Measurements from ENCODE around the gene UBE4B. TPM values are rescaled to one million over a fixed set of nuclear protein-coding genes. Genes with fewer than 3 reads are reported as not detected.

The UBE4B gene
- total RNA-seq, 1 donor from 2014 or later: 66.7 TPM

- peaks cover 8% of the 10 kb centered on the region for H3K27me3 Mint-ChIP-seq (ENCODE audit: insufficient read depth, low read depth)
- peaks cover 15% of the 10 kb centered on the region for H3K4me1 Mint-ChIP-seq
- H3K4me3 Mint-ChIP-seq: no peak overlapping the region
Observed at GRCh38 chr1:10192263-10192662, 159.5 kb downstream of the UBE4B start.

DNA sequence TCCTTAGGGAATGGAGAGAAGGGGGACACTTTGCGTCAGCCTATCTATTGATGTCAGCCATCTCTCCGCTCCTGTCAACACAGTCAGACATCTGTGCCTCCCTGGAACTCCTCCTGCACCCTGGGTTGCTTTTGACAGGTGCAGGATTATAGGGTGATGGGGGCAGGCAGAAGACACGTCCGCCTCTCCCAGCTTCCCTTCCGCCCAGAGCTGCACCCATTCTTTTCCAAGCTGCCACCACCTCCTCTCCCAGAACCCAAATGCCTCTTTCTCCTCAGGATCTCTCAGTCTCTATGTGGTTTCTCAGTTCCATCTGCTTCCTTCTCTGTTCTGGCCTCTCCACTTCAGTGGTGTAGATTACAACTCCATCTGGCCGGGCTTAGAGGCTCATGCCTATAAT lies 160.5 kb downstream of the UBE4B start:
- Histone ChIP-seq H3K27me3 (no peaks in the 10 kb centered on the region), H3K27ac (no peak overlapping the region), H4K20me1 (ENCODE audit: low read depth) (no peaks in the 10 kb centered on the region), H3K4me1 (peaks cover 8% of the 10 kb centered on the region), H3K79me2 (ENCODE audit: low read depth) (no peaks in the 10 kb centered on the region), H3K4me2 (no peak overlapping the region), H3K9me3 (ENCODE audit: low read depth) (no peaks in the 10 kb centered on the region), H3K4me3 (no peak overlapping the region), H3F3A (ENCODE audit: low read depth) (peaks cover 15% of the 10 kb centered on the region), H3K9ac (no peak overlapping the region), H2AFZ (replicated peaks) (no peak overlapping the region), H3K36me3 (no peaks in the 10 kb centered on the region)
- Mint-ChIP-seq H3K36me3 (no peaks in the 10 kb centered on the region), H3K9me3 (peaks cover 2% of the 10 kb centered on the region), H3K4me3 (peak overlapping the region; percentile 41), H3K27me3 (ENCODE audit: insufficient read depth, low read depth) (peaks cover 6% of the 10 kb centered on the region), H3K27ac (peak overlapping the region; percentile 89), H3K4me1 (peaks cover 19% of the 10 kb centered on the region)
- no peak for DNase-seq (ENCODE audit: low spot score)
- TF ChIP-seq CTCF (IDR thresholded peaks at IDR 0.05) (no peak), EZH2 (IDR thresholded peaks at IDR 0.05) (no peak), EZH2phosphoT487 (IDR thresholded peaks at IDR 0.05) (no peak)

More at GRCh38 chr1:10192263-10192662, 159.5 kb downstream of the UBE4B start:
- no peak overlapping the region for H2AFZ ChIP-seq (replicated peaks)
- no peaks in the 10 kb centered on the region for H3K27me3 ChIP-seq
- peaks cover 18% of the 10 kb centered on the region for H3F3A ChIP-seq (ENCODE audit: low read depth)
- H3K36me3 ChIP-seq: no peaks in the 10 kb centered on the region
- H3K9ac ChIP-seq: no peak overlapping the region
- no peak overlapping the region for H3K4me3 ChIP-seq
- peaks cover 8% of the 10 kb centered on the region for H3K4me1 ChIP-seq
- no peak overlapping the region for H3K27ac ChIP-seq
- no peaks in the 10 kb centered on the region for H3K79me2 ChIP-seq (ENCODE audit: low read depth)
- no peak for TF ChIP-seq CTCF (IDR thresholded peaks at IDR 0.05)
- no peak for TF ChIP-seq EZH2 (IDR thresholded peaks at IDR 0.05)
- TF ChIP-seq EZH2phosphoT487 (IDR thresholded peaks at IDR 0.05): no peak
- no peaks in the 10 kb centered on the region for H3K9me3 ChIP-seq (ENCODE audit: low read depth)
- no peak for DNase-seq (ENCODE audit: low spot score)
- Mint-ChIP-seq H3K27ac (no peak overlapping the region), H3K9me3 (peaks cover 2% of the 10 kb centered on the region), H3K36me3 (no peaks in the 10 kb centered on the region)
- H4K20me1 ChIP-seq (ENCODE audit: low read depth): no peaks in the 10 kb centered on the region
- no peak overlapping the region for H3K4me2 ChIP-seq

DNA sequence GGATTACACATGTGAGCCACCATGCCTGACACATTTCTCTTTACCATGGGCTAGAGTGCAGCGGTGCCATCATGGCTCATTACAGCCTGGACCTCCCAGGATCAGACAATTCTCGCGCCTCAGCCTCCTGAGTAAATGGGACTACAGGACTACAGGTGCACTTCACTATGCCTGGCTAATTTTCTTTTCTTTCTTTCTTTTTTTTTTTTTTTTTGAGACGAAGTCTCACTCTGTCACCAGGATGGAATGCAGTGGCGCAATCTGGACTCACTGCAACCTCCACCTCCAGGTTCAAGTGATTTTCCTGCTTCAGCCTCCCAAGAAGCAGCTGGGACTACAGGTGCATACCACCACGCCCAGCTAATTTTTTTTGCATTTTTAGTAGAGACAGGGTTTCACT lies 162.8 kb downstream of the UBE4B start:
- peaks cover 20% of the 10 kb centered on the region for H3K4me1 Mint-ChIP-seq
- H3K27me3 Mint-ChIP-seq (ENCODE audit: insufficient read depth, low read depth): peaks cover 5% of the 10 kb centered on the region
- no peak overlapping the region for H3K27ac ChIP-seq
- H3K4me2 ChIP-seq: no peak overlapping the region
- H3F3A ChIP-seq (ENCODE audit: low read depth): peaks cover 5% of the 10 kb centered on the region
- H3K4me3 Mint-ChIP-seq: no peak overlapping the region
- H2AFZ ChIP-seq (replicated peaks): no peak overlapping the region
- H3K79me2 ChIP-seq (ENCODE audit: low read depth): no peaks in the 10 kb centered on the region
- H3K9me3 Mint-ChIP-seq: no peaks in the 10 kb centered on the region
- H3K36me3 ChIP-seq: no peaks in the 10 kb centered on the region
- no peak overlapping the region for H3K4me3 ChIP-seq
- H3K27me3 ChIP-seq: no peaks in the 10 kb centered on the region
- no peaks in the 10 kb centered on the region for H3K9me3 ChIP-seq (ENCODE audit: low read depth)
- H4K20me1 ChIP-seq (ENCODE audit: low read depth): no peaks in the 10 kb centered on the region
- peaks cover 8% of the 10 kb centered on the region for H3K4me1 ChIP-seq
- DNase-seq (ENCODE audit: low spot score): no peak
- no peak for TF ChIP-seq EZH2phosphoT487 (IDR thresholded peaks at IDR 0.05)
- no peak for TF ChIP-seq CTCF (IDR thresholded peaks at IDR 0.05)
- TF ChIP-seq EZH2 (IDR thresholded peaks at IDR 0.05): no peak
- H3K9ac ChIP-seq: no peak overlapping the region
- H3K36me3 Mint-ChIP-seq: no peaks in the 10 kb centered on the region
- H3K27ac Mint-ChIP-seq: no peak overlapping the region
